Upper lobe of left lung (tissue), 6 donors: ENCODE measurements around the gene NUP98. TPM values are rescaled to one million over a fixed set of nuclear protein-coding genes. Genes with fewer than 3 reads are reported as not detected.
A peak's percentile ranks its signal among the peaks of the same experiment; 100 is the strongest.

ENCODE experiments used
- ATAC-seq, 2 donors: fragments of 200-7000 bp; cut with Tn5 transposase; one replicate each; pipeline ENCODE4 v1.9.1; 2022; ENCODE audit warnings: mild to moderate bottlenecking in 2 of 2, moderate library complexity in 2 of 2; ENCODE audit not compliant: low FRiP score in 2 of 2
- DNase-seq, 2 donors: peaks; one replicate each; pipeline ENCODE4 v3.0.0-alpha.2; 2019 to 2020
- H3K27ac ChIP-seq, 4 donors: fragments of 200-600 bp; sonication (generic); one replicate each; pipeline ENCODE4 v1.5.1; 2016 to 2019
- H3K27me3 ChIP-seq, 4 donors: fragments of 200-600 bp; sonication (generic); one replicate each; pipeline ENCODE4 v1.5.1; 2017 to 2019
- H3K36me3 ChIP-seq, 4 donors: fragments of 200-600 bp; sonication (generic); one replicate each; pipeline ENCODE4 v1.5.1; 2016 to 2019
- H3K4me1 ChIP-seq, 4 donors: fragments of 200-600 bp; sonication (generic); one replicate each; pipeline ENCODE4 v1.5.1; 2018 to 2019
- H3K4me3 ChIP-seq, 4 donors: fragments of 200-600 bp; sonication (generic); one replicate each; pipeline ENCODE4 v1.5.1; 2017 to 2019; ENCODE audit warnings: mild to moderate bottlenecking in 2 of 4, moderate library complexity in 1 of 4
- H3K9me3 ChIP-seq, 4 donors: fragments of 200-600 bp; sonication (generic); one replicate each; pipeline ENCODE4 v1.5.1; 2018 to 2019
- EP300 ChIP-seq, 4 donors: sonication (generic); formaldehyde crosslinking; IDR thresholded peaks; one replicate each; pipeline ENCODE4 v1.5.1; 2017; ENCODE audit warnings: antibody characterized with exemption in 4 of 4, control low read depth in 2 of 4
- POLR2A ChIP-seq, 4 donors: fragments of 450-650 bp; IDR thresholded peaks; one replicate each; pipeline ENCODE4 v1.5.1; 2016 to 2017; ENCODE audit warnings: antibody characterized with exemption in 4 of 4, mild to moderate bottlenecking in 2 of 4
- POLR2AphosphoS5 ChIP-seq, 2 donors: sonication (generic); formaldehyde crosslinking; IDR thresholded peaks; one replicate each; pipeline ENCODE4 v1.5.1; 2017; ENCODE audit warnings: antibody characterized with exemption in 2 of 2
- WGBS, 2 donors: methylation state at CpG; one replicate each; pipeline ENCODE4 v1.1.5; 2017 to 2018; 5-methylcytosine and 5-hydroxymethylcytosine counted together
- total RNA-seq, 6 donors: library from RNA; depleted of rRNA in 4 of 6; stranded (reverse); fragments of >200 nt in 4 of 6; gene quantifications; one replicate each; pipeline versions ENCODE4 v1.1.0 to v1.2.1, GENCODE V29; 2016 to 2021
- TF ChIP-seq, protein P1 (sequence below), 6 experiments: fragments of 450-650 bp in 4 of 6; fragments of 200-600 bp in 2 of 6; sonication (generic) in 2 of 6; IDR thresholded peaks; one replicate each; pipeline ENCODE4 v1.5.1; 2016 to 2019; ENCODE audit warnings: antibody characterized with exemption in 6 of 6
- donor health status: DM: no; HTN: no; CAD: no; lungs with moderate emphysema.
- donor health status: DM: no; HTN: yes; CAD: no; lungs with severe emphysema.

The NUP98 gene
- total RNA-seq, 6 donors from 2014 or later = 66.6 to 127 (median 86.1) TPM

DNA sequence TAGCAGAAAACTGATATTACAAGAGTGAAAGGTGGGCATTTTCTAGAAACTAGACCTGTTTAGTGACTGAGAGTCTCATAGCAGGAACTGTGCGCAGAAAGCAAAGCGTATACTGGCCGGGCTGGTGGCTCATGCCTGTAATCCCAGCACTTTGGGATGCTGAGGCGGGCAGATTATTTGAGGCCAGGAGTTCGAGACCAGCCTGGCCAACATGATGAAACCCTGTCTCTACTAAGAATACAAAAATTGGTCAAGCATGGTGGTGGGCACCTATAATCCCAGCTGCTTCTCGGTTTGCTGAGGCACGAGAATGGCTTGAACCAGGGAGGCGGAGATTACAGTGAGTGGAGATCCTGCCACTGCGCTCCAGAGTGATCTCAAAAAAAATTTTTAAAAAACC lies 1.8 kb upstream of the NUP98 start:
- Histone ChIP-seq H3K27me3 (no peaks in the 10 kb centered on the region), H3K27ac (no peak overlapping the region), H3K4me3 (no peak overlapping the region), H3K4me1 (peaks cover 24 to 35% (median 29%) of the 10 kb centered on the region in 4 donors), H3K9me3 (no peaks in the 10 kb centered on the region), H3K36me3 (peaks cover 0 to 2% (median under 1%) of the 10 kb centered on the region in 4 donors)
- DNase-seq (no peak), ATAC-seq (no peak)
- TF ChIP-seq POLR2AphosphoS5 (IDR thresholded peaks at IDR 0.05) (no peak), EP300 (IDR thresholded peaks at IDR 0.05) (no peak), POLR2A (IDR thresholded peaks at IDR 0.05) (no peak)
- TF ChIP-seq, protein P1, sequence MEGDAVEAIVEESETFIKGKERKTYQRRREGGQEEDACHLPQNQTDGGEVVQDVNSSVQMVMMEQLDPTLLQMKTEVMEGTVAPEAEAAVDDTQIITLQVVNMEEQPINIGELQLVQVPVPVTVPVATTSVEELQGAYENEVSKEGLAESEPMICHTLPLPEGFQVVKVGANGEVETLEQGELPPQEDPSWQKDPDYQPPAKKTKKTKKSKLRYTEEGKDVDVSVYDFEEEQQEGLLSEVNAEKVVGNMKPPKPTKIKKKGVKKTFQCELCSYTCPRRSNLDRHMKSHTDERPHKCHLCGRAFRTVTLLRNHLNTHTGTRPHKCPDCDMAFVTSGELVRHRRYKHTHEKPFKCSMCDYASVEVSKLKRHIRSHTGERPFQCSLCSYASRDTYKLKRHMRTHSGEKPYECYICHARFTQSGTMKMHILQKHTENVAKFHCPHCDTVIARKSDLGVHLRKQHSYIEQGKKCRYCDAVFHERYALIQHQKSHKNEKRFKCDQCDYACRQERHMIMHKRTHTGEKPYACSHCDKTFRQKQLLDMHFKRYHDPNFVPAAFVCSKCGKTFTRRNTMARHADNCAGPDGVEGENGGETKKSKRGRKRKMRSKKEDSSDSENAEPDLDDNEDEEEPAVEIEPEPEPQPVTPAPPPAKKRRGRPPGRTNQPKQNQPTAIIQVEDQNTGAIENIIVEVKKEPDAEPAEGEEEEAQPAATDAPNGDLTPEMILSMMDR (IDR thresholded peaks at IDR 0.05) = no peak
- WGBS, 2 donors = 97 to 98% methylated on average over 9 of the region's 9 CpGs

DNA sequence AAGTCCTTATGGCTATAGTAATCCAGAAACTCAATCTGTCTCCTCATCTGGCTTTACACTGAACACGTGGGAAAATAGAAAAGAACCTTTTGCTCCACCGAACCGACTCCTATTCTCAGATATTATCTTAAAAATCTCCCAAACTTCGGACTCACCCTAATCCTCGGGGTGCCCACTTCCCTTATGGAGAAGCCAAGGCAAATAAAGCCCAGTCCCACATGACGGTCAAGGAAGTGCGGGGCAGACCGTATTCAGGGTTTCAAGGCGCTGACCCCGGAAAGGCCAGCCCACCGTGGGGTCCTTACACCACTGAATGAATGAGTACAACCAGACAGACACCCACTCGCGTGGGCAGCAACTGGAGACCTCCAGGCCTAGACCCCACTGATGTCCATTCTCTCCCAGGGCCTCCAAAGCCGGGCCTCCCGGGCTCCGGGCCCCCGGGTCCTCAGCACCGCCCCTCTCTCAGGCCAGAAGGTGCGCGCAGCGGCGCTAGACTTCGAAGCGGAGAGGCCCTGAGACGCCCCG lies 489 bp downstream of the NUP98 start:
- no peak for DNase-seq
- ATAC-seq = peak; percentile 41 to 74
- H3K36me3 ChIP-seq = peaks cover 7 to 24% (median 11%) of the 10 kb centered on the region in 4 donors
- H3K9me3 ChIP-seq = no peaks in the 10 kb centered on the region
- H3K27ac ChIP-seq = peak overlapping the region; percentile 95 to 100 (median 98)
- no peak for TF ChIP-seq POLR2AphosphoS5 (IDR thresholded peaks at IDR 0.05)
- TF ChIP-seq POLR2A (IDR thresholded peaks at IDR 0.05) = no peak
- TF ChIP-seq, protein P1 (IDR thresholded peaks at IDR 0.05) = no peak
- no peaks in the 10 kb centered on the region for H3K27me3 ChIP-seq
- WGBS, 2 donors = 0 to 1% methylated on average over 7 to 21 of the region's 26 CpGs
- H3K4me1 ChIP-seq = peaks cover 24 to 35% (median 30%) of the 10 kb centered on the region in 4 donors
- H3K4me3 ChIP-seq = peak overlapping the region; percentile 70 to 99 (median 86)

DNA sequence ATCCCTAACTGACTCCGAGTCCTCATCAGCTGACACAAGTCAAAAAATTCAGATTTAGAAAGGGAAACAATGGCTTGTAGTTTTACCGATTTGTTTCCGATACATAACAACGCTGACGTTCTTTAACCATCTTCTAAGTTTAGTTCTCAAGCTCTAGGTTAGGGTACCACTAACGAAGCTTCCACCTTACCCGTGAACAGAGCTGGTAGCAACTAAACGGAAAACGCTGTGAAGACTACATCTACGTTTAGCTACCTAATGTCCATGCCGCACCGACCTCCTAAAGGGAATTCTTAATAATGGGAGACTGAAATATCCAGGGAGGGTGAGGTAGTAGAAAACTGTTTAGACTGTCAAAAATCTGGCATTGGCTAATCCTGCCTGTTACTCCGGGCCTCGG lies 1.0 kb downstream of the NUP98 start:
- Histone ChIP-seq H3K27me3 (no peaks in the 10 kb centered on the region), H3K4me1 (peaks cover 24 to 35% (median 30%) of the 10 kb centered on the region in 4 donors), H3K27ac (peak overlapping the region; percentile 95 to 100 (median 98)), H3K4me3 (peak overlapping the region; percentile 70 to 99 (median 86)), H3K36me3 (peaks cover 8 to 29% (median 13%) of the 10 kb centered on the region in 4 donors), H3K9me3 (no peaks in the 10 kb centered on the region)
- ATAC-seq = no peak
- DNase-seq = no peak
- TF ChIP-seq POLR2A (IDR thresholded peaks at IDR 0.05) (no peak), EP300 (IDR thresholded peaks at IDR 0.05) (no peak), POLR2AphosphoS5 (IDR thresholded peaks at IDR 0.05) (no peak)
- TF ChIP-seq, protein P1 (IDR thresholded peaks at IDR 0.05) = no peak
- 8 to 15% methylated on average over 14 of the region's 14 CpGs for WGBS, 2 donors

DNA sequence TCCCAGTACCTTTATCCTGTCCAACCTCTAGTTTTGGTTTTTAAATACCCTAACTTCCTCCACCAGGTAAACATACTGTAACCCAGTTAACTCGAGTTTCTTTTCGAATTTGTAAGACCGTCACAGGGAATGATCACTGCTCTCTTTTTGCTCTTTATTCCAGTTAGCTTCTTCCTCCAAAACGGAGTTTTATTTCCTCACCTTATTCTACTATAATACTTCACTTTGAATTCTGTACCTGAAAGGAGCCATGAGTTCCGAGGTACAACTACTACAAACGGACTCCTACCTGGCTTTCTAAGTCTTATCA lies 1.4 kb downstream of the NUP98 start:
- H3K27ac ChIP-seq = peak overlapping the region; percentile 95 to 100 (median 98)
- DNase-seq = no peak
- 34 to 37% methylated on average over 6 of the region's 6 CpGs for WGBS, 2 donors

More for the DNA sequence above, 1.4 kb downstream of the NUP98 start:
- peaks cover 8 to 31% (median 13%) of the 10 kb centered on the region in 4 donors for H3K36me3 ChIP-seq
- ATAC-seq = no peak
- H3K27me3 ChIP-seq = no peaks in the 10 kb centered on the region
- no peak for TF ChIP-seq POLR2AphosphoS5 (IDR thresholded peaks at IDR 0.05)
- no peak for TF ChIP-seq EP300 (IDR thresholded peaks at IDR 0.05)
- TF ChIP-seq, protein P1 (IDR thresholded peaks at IDR 0.05) = no peak
- no peak for TF ChIP-seq POLR2A (IDR thresholded peaks at IDR 0.05)
- H3K9me3 ChIP-seq = no peaks in the 10 kb centered on the region
- H3K4me3 ChIP-seq = peak overlapping the region; percentile 70 to 99 (median 86)
- H3K4me1 ChIP-seq = peaks cover 24 to 37% (median 30%) of the 10 kb centered on the region in 4 donors
